Activated T-helper 1 cell treated with anti-CD3 and anti-CD28 coated beads, Interleukin-2, amount 50 U/mL, for 16 hours (primary cell): Measurements from ENCODE around the gene HMGB2.

Source experiments
- DNase-seq, 2 donors: peaks; one replicate each; pipeline ENCODE4 v3.0.0-alpha.2; 2020; ENCODE audit warnings: low read depth in 1 of 2, low spot score in 1 of 2

HMGB2 gene

DNA sequence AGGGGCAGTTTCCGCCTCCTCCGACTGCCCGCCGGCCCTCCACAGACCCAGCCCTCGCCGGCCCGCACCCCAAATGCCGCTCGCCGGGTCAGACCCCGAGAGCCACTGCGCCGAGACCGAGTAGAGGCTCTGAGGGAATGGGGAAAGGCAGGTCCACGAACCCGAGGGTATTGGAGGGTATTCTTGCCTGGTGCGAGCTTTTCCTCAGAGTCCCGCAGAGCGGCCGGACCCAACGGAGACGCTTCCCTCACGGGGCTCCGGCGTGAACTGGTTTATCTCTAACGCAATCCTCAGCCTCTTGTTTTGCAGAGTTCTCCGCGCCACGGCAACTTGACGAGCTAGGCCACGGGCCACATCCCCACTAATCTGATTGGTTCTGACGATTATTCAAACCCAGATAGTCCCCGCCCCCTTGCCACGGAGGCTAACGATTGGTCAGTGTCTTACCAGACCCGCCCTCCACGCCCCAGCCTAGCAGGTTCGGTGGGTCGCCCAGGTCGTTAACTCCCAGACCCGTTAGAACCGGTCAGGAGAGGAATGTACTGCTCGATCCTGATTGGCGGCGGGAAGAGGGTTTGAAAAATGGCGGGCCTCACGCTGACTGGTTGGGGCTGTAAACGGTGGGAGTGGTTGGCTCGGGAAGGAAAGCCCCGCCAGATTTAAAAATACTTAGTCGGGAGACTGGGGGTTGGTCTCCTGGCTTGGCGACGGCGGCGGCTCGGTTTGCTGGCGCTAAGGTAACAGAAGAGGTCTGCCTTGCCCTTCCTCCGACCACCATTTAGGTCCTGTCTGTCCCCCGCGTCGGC is at the start of gene HMGB2:
Gene HMGB2, minus strand, starts transcription at position 274 of the 806 bp plus-strand sequence. CDS start 709 bp downstream, outside the sequence.
- DNase-seq = peak; percentile 98 to 99

DNA sequence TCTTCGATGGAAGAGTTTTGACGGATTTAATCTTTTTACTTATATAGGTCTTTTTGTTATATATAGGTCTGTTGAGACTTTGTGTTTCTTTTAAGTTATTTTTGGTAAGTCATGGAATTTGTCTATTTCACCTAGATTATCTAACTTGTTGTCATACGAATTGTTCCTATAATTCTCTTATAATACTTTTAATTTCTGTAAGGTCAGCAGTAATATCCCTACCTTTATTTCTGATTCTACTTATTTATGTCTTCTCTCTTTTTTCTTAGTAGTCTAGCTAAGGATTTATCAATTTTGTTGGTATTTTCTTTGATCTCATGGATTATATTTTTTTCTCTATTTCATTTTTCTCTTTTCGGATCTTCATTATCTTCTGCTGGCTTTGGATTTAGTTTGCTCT is 48.2 kb upstream of the HMGB2 start:
- DNase-seq = no peak

DNA sequence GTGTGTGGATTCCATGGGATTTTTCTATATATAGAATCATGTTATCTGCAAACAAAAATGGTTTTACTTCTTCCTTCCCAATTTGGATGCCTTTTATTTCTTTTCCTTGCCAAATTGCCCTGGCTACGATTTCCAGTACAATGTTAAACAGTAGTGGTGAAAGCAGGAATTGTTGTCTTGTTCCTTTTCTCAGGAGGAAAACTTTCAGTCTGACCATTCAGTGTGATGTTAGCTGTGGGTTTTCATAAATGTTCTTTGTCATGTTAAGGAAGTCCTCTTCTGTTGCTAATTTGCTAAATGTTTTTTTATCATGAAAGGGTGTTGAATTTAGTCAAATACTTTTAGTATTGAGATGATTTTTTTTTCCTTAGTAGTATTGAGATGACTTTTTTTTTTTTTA is 47.5 kb upstream of the HMGB2 start:
- no peak for DNase-seq

DNA sequence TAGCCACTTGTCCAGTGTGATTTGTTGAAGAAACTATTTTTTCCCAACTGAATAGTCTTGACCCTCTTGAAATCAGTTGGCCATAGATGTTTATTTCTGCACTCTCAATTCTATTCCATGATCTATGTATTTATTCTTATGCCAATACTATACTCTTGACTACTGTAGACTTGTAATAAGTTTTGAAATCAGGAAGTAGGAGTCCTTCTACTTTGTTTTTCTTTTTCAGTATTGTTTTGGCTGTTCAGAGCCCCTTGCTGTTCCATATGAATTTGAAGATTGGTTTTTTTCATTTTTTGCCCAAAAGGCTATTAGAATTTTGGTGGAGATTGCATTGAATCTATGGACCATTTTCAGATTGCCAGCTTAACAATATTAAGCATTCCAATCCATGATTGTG is 46.8 kb upstream of the HMGB2 start:
- DNase-seq = no peak

DNA sequence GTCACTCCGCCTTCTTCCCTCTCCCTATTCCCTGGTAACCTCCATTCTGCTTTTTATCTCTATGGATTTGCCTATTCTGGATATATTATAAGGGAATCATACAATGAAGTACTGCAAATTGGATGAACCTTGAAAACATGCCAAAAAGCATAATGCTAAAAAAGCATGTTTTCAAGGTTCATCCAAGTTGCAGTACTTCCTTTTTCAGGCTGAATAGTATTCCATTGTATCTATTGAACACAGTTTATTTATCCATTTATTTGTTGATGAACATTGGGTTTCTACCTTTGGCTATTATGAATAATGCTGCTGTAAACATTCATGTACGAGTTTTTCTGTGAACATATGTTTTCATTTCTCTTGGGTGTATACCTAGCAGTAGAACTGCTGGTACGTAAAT is 45.8 kb upstream of the HMGB2 start:
- no peak for DNase-seq

GRCh38 chr4:173374588-173374987 is 40.4 kb upstream of the HMGB2 start:
- DNase-seq = no peak

DNA sequence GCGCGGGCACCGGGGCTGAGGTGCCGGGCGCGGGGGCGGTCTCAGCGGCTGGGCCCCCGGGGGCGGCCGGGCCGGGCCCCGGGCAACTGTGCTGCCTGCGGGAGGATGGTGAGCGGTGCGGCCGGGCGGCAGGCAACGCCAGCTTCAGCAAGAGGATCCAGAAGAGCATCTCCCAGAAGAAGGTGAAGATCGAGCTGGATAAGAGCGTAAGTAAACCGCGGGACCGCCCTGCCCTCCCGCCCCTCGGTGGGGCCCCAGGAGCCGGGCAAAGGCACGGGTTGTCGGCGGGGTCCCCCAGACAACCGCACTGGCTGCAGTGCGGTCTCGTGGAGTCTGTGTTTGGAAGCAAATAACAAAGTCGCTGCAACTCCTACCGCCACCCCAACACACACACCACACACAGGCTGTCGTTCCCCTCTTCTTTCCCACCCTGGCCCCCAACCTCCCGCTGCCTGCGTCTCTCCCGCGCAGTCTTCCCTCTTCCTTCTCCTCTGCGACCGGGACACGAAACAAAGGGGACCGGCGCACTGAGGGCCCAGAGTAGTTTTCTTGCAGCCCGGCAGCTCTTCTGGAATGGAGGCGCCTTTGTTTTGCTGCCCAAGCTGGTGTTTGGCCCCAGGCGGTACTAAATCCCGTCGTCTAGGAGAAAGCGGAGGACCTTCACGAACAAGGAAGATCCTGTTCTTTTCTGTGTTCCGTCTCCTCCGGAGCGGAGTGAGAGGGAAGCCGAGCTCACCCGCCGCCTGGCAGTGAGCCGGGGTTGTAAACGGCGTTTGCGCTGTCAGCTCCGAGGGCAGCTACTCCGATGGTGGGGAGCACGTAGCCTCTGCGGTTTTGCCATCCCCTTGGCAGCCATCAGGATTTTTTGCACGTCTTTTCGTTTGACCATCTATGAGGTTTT is 37.4 kb upstream of the HMGB2 start:
- DNase-seq = peak; percentile 17 to 23

GRCh38 chr4:173370477-173371291 is 36.5 kb upstream of the HMGB2 start, which contains the start of gene SAP30:
SAP30 (plus strand) TSS chr4:173370954; CDS start chr4:173371183, 229 bp downstream.
- peak; percentile 93 to 96 for DNase-seq

DNA sequence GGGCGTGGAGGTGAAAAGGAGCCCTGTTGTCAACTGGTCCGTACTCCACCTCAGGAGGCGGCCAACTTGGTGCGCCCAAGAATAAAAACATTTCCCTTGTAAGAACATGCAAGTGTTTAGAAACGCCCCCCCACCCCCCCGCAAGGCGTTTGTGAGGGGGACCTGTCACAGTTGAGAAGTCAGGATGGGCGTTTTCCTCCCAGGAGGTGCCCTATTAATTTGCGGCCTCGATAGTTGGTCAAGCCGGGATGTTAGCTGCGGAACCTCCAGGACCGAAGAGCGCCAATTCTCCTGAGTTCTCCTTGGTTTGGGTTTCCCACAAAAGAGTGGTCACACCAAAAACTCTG is 35.9 kb upstream of the HMGB2 start:
- peak; percentile 36 to 46 for DNase-seq

GRCh38 chr4:173367946-173368345 is 33.8 kb upstream of the HMGB2 start:
- no peak for DNase-seq

GRCh38 chr4:173367285-173367684 is 33.1 kb upstream of the HMGB2 start:
- DNase-seq = no peak

DNA sequence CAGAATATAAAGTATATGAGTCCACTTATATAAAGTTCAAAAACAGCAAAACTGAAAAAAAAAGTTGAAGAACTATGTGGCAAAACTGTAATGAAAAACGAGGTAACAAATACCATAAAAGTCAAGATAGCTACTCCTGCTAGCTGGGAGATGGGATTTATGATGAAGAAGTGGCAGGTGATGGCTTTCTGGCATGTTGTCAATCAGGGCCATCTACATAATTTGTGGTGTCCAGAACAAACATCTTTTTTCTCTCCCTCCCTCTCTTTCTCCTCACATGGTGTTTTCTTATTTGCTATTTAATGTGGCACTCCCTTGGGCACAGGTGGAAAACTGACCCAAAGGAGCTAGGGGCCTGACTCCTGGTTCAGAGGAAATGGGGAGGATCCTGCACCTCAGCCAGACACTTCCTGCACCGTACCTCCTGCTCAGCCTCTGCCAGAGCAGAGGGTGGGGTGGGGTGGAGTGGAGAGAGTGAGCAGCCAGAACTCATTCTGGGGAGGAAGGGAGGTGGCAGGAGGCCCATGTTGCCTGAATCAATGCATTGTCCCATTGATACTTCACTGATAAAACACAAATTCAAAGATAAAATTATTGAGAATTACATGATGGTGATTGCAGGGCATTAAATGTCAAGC is 31.3 kb upstream of the HMGB2 start:
- no peak for DNase-seq

DNA sequence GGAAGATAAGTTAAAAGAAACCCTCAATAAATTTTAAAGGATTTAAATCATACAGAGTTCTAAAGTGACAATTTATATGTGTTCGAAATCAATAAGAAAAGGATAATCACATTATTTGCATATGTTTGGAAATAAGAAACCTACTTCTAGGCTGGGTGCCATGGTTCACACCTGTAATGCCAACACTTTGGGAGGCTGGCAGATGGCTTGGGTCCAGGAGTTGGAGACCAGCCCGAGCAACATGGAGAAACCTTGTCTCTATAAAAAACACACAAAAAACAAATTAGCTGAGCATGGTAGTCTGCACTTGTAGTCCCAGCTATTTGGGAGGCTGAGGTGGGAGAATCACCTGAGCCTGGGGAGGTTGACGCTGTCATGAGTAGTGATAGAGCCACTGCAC is 28.5 kb upstream of the HMGB2 start:
- DNase-seq = no peak

GRCh38 chr4:173360587-173361221 is 26.5 kb upstream of the HMGB2 start:
- DNase-seq = no peak

GRCh38 chr4:173357939-173358338 is 23.8 kb upstream of the HMGB2 start:
- no peak for DNase-seq

DNA sequence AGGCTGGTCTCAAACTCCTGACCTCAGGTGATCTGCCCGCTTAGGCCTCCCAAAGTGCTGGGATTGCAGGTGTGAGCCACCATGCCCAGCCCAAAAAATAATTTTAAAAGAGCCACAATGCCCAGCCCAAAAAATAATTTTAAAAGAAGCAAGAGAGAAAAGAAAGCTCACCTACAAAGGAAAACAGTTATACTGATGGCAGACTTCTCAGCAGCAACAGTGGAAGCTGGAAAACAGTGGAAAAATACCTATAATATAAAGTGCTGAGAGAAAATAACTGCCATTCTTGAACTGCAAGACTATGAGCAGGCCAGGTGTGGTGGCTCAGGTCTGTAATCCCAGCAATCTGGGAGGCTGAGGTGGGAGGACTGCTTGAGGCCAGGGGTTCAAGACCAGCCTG is 13.3 kb upstream of the HMGB2 start:
- DNase-seq = no peak

DNA sequence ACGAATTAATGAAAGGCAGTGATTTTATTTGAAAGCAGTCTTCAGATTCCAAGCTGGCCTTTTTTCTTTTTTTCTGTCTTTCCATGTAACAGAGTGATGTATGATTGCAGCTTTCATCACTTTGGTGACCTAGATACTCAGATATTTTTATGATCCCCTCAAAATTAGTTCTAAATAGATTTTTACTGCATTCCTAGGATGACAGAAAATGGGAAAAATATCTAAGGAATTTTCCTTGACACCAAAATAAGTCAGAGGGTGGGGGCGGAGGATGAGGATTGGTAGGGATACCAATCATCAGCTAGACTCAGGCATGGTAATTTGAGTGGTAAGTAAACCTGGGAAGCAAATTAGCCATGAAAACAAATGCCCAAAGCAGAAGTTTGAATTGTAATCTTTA is 11.9 kb upstream of the HMGB2 start:
- no peak for DNase-seq

GRCh38 chr4:173345648-173346047 is 11.5 kb upstream of the HMGB2 start:
- no peak for DNase-seq

GRCh38 chr4:173343832-173344397 is 9.8 kb upstream of the HMGB2 start:
- no peak for DNase-seq

DNA sequence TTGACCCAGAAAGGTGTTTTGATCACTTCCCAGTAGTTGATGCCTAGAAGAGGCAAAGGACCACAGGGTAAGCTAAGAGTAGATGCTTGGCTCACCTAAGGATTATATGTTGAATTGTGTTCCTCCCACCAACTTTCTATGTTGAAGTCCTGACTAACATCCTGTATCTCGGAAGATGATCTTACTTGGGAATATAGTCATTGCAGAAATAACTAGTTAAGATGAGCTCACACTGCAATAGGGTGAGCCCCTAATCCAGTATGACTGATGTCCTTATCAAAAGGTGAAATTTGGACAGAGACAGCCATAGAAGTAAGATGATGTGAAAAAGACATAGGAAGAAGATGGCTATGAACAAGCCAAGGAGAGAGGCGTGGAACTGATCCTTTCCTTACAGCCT is 3.3 kb upstream of the HMGB2 start:
- no peak for DNase-seq
